IMR-90 (cell line): ENCODE measurements around the gene AXL. TPM values are rescaled to one million over a fixed set of nuclear protein-coding genes. Genes with fewer than 3 reads are reported as not detected.

Source experiments
- ATAC-seq: fragments of 200-7000 bp; cut with Tn5 transposase; 2 replicates; pipeline ENCODE4 v1.9.1; 2020; ENCODE audit warnings: low read depth, mild to moderate bottlenecking, moderate library complexity
- BruUV-seq: library from RNA; stranded (reverse); fragments of 400-500 nt; replicated peaks from 2 replicates; lab custom pipeline; 2021; lab: Mats Ljungman, UMichigan
- CTCF ChIA-PET: fragments of 300-600 bp; formaldehyde crosslinking; extraction: SDS; loops from one replicate; lab custom pipeline; 2021; ENCODE audit warnings: antibody characterized with exemption; lab: Yijun Ruan, JAX
- POLR2A ChIA-PET: fragments of 300-600 bp; sonication (Branson Sonifier 250); formaldehyde crosslinking; loops from one replicate; lab custom pipeline; 2022; ENCODE audit warnings: antibody characterized with exemption; ENCODE audit not compliant: unreplicated experiment; lab: Charles Lee
- DNase-seq: peaks from one replicate; pipeline ENCODE4 v3.0.0; 2013
- H2AFZ ChIP-seq: replicated peaks from 2 replicates; pipeline ENCODE3; 2013; ENCODE audit warnings: low read length, mild to moderate bottlenecking; ENCODE audit not compliant: poor library complexity
- H2AK5ac ChIP-seq: 2 replicates; pipeline ENCODE4 v1.6.1; 2013; ENCODE audit warnings: low read depth, low read length, inconsistent platforms
- H2AK9ac ChIP-seq: replicated peaks from 2 replicates; pipeline ENCODE3; 2013; ENCODE audit warnings: mild to moderate bottlenecking, low read depth, low read length, moderate library complexity; ENCODE audit not compliant: poor library complexity
- H2BK120ac ChIP-seq: 2 replicates; pipeline ENCODE4 v1.6.1; 2013; ENCODE audit warnings: low read depth, low read length, inconsistent platforms
- H2BK15ac ChIP-seq: 3 replicates; pipeline ENCODE4 v1.6.1; 2013; ENCODE audit warnings: low read depth, low read length, inconsistent platforms
- H2BK20ac ChIP-seq: 2 replicates; pipeline ENCODE4 v1.6.1; 2013; ENCODE audit warnings: low read depth, mild to moderate bottlenecking, inconsistent platforms, low read length, moderate library complexity
- H2BK5ac ChIP-seq: 2 replicates; pipeline ENCODE4 v1.6.1; 2013; ENCODE audit warnings: mild to moderate bottlenecking, low read depth, low read length, inconsistent platforms; ENCODE audit not compliant: poor library complexity, severe bottlenecking
- H3K14ac ChIP-seq: replicated peaks from 2 replicates; pipeline ENCODE4 v1.6.1; 2013; ENCODE audit warnings: low read depth, low read length, inconsistent platforms
- H3K18ac ChIP-seq: 2 replicates; pipeline ENCODE4 v1.6.1; 2013; ENCODE audit warnings: low read depth, low read length, control low read depth
- H3K23ac ChIP-seq: 2 replicates; pipeline ENCODE4 v1.6.1; 2013; ENCODE audit warnings: low read depth, low read length, inconsistent platforms
- H3K27ac ChIP-seq: 2 replicates; pipeline ENCODE4 v1.5.1; 2013; ENCODE audit warnings: mild to moderate bottlenecking, control low read depth, low read length; ENCODE audit not compliant: insufficient read depth
- H3K27me3 ChIP-seq: 2 replicates; pipeline ENCODE4 v1.6.1; 2013; ENCODE audit warnings: low read length; ENCODE audit not compliant: control insufficient read depth, insufficient read depth
- H3K36me3 ChIP-seq: 2 replicates; pipeline ENCODE4 v1.6.1; 2013; ENCODE audit warnings: low read length, mixed read lengths; ENCODE audit not compliant: control insufficient read depth, insufficient read depth
- H3K4ac ChIP-seq: 2 replicates; pipeline ENCODE4 v1.6.1; 2013; ENCODE audit warnings: low read depth, low read length, inconsistent platforms
- H3K4me1 ChIP-seq: 2 replicates; pipeline ENCODE4 v1.6.1; 2013; ENCODE audit warnings: low read length, mixed read lengths; ENCODE audit not compliant: control insufficient read depth, insufficient read depth
- H3K4me2 ChIP-seq: 2 replicates; pipeline ENCODE4 v1.6.1; 2013; ENCODE audit warnings: low read depth, mild to moderate bottlenecking, control low read depth, low read length, moderate library complexity
- H3K4me3 ChIP-seq: 2 replicates; pipeline ENCODE4 v1.5.1; 2013; ENCODE audit warnings: low read depth, mild to moderate bottlenecking, control low read depth, low read length, moderate library complexity; ENCODE audit not compliant: insufficient read depth
- H3K56ac ChIP-seq: 2 replicates; pipeline ENCODE4 v1.6.1; 2013; ENCODE audit warnings: low read length, inconsistent platforms; ENCODE audit not compliant: insufficient read depth; ENCODE audit errors: extremely low read depth
- H3K79me1 ChIP-seq, 2 experiments: 2 replicates each; pipeline ENCODE4 v1.6.1; 2013; ENCODE audit warnings: low read length in 2 of 2, inconsistent platforms in 1 of 2, low read depth in 1 of 2
- H3K9ac ChIP-seq: 2 replicates; pipeline ENCODE4 v1.6.1; 2013; ENCODE audit warnings: low read depth, low read length, control low read depth
- H3K9me1 ChIP-seq: 2 replicates; pipeline ENCODE4 v1.6.1; 2013; ENCODE audit warnings: low read length, inconsistent platforms; ENCODE audit not compliant: insufficient read depth
- H3K9me3 ChIP-seq: 2 replicates; pipeline ENCODE4 v1.6.1; 2013; ENCODE audit warnings: low read length; ENCODE audit not compliant: control insufficient read depth, insufficient read depth
- H4K20me1 ChIP-seq: 2 replicates; pipeline ENCODE4 v1.6.1; 2013; ENCODE audit warnings: low read length, inconsistent platforms; ENCODE audit not compliant: insufficient read depth
- H4K5ac ChIP-seq: 2 replicates; pipeline ENCODE4 v1.6.1; 2013; ENCODE audit warnings: mild to moderate bottlenecking, low read depth, low read length, control low read depth
- H4K8ac ChIP-seq, 2 experiments: 2 replicates each; pipeline ENCODE4 v1.6.1; 2013; ENCODE audit warnings: low read depth in 2 of 2, low read length in 2 of 2, control low read depth in 1 of 2, inconsistent platforms in 1 of 2
- H4K91ac ChIP-seq: 2 replicates; pipeline ENCODE4 v1.6.1; 2013; ENCODE audit warnings: low read depth, low read length, inconsistent platforms; ENCODE audit not compliant: insufficient read depth
- CEBPB ChIP-seq: IDR thresholded peaks from 2 replicates; pipeline ENCODE4 v1.6.1; 2012; ENCODE audit warnings: low read depth, low read length, improper control_type of control experiment
- MXI1 ChIP-seq: IDR thresholded peaks from 2 replicates; pipeline ENCODE4 v1.6.1; 2012; ENCODE audit warnings: low read depth, mild to moderate bottlenecking, low read length, moderate library complexity, borderline replicate concordance
- NFE2L2 ChIP-seq: fragments of 150-350 bp; IDR thresholded peaks from 2 replicates; pipeline ENCODE4 v1.6.1; 2016; ENCODE audit warnings: low read depth, mild to moderate bottlenecking, low read length
- WGBS, 2 experiments: methylation state at CpG; one replicate each; pipeline versions ENCODE4 v1.1.5 to v1.1.7; 2013; ENCODE audit warnings: missing lambda C conversion rate in 2 of 2; ENCODE audit not compliant: insufficient read length in 1 of 2; ENCODE audit errors: extremely low coverage in 2 of 2; 5-methylcytosine and 5-hydroxymethylcytosine counted together
- dilution Hi-C: fragments of 300-500 bp; cut with HindIII; formaldehyde crosslinking; loops from one replicate; pipeline ENCODE4 v1.14.3; 2018; ENCODE audit warnings: low sequenced_read_pairs; ENCODE audit not compliant: unreplicated experiment
- in situ Hi-C: fragments of 300-500 bp; cut with MboI; formaldehyde crosslinking; loops from 3 replicates; pipeline ENCODE4 v1.14.3; 2019; ENCODE audit warnings: low sequenced_read_pairs, inconsistent platforms, mixed read lengths
- intact Hi-C: fragments of 100-400 bp; cut with micrococcal nuclease; formaldehyde crosslinking; loops from 2 replicates; pipeline ENCODE4 v1.10.0; 2022
- polyA plus RNA-seq, 3 experiments: library from polyadenylated mRNA; depleted of rRNA; stranded (reverse); fragments of >200 nt; gene quantifications; 2 replicates each; pipeline ENCODE4 v1.2.3, GENCODE V29; 2012; ENCODE audit warnings: low replicate concordance in 1 of 3
- total RNA-seq: library from RNA; depleted of rRNA; stranded (reverse); fragments of >200 nt; gene quantifications from 2 replicates; pipeline ENCODE4 v1.2.3, GENCODE V29; 2012
- TF ChIP-seq, protein P1 (sequence below): conservative IDR thresholded peaks from 2 replicates; pipeline ENCODE4 v1.5.1; 2012; ENCODE audit warnings: mild to moderate bottlenecking, low read depth, low read length, improper control_type of control experiment

The AXL gene
- total and polyA plus RNA-seq, 2 of the 4 experiments (the other 2 are of a cell fraction), result 212 to 466 TPM

DNA sequence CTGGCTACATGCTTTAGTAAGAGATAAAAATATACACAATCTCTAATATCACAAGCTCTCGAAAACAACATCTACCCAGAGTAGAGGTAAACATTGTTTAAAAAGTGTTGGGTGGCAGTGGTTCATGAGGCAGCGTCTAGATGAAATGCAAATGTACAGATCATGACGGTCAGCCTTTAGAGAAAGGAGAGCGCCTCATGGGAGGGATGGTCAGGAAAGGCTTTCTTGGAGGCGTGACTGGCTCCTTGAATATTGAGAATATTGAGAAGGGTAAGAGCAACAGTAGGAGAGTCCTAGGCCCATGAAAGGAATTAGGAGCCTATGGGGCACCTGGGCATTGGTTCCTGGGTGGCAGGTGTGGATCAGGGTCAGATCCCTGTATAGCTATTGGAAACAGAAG, 55.8 kb downstream of the AXL start:
- in situ Hi-C loops, result loop anchor here (25.0 kb wide), 1 partner anchor 613 kb away; no protein-coding TSS in a partner anchor

More for the DNA sequence above, 55.8 kb downstream of the AXL start:
- peaks cover 85% of the 10 kb centered on the region for H3K36me3 ChIP-seq
- intact Hi-C loops, result no loop called here
- no peak overlapping the region for H2BK15ac ChIP-seq
- H3K14ac ChIP-seq, result no peak overlapping the region
- no peak overlapping the region for H3K56ac ChIP-seq
- dilution Hi-C loops, result no loop called here
- ATAC-seq (no peak), DNase-seq (no peak)
- CTCF ChIA-PET, result interaction anchor here (1.0 kb wide), 1 partner anchor 11 kb away, joined by 3 read pairs; no protein-coding TSS in a partner anchor
- BruUV-seq, result no TSS peak
- H3K4me1 ChIP-seq, result no peaks in the 10 kb centered on the region
- H4K91ac ChIP-seq, result no peak overlapping the region
- H3K4ac ChIP-seq, result no peak overlapping the region
- H4K8ac ChIP-seq, result no peak overlapping the region
- no peak overlapping the region for H2AK5ac ChIP-seq
- no peak overlapping the region for H3K18ac ChIP-seq
- no peak overlapping the region for H2BK120ac ChIP-seq
- H4K20me1 ChIP-seq, result peaks cover 17% of the 10 kb centered on the region
- no peak overlapping the region for H2BK20ac ChIP-seq
- no peak overlapping the region for H3K23ac ChIP-seq
- H3K27ac ChIP-seq, result no peak overlapping the region
- peaks cover 49 to 64% of the 10 kb centered on the region in 2 experiments for H3K79me1 ChIP-seq
- POLR2A ChIA-PET, result no interaction called here
- H3K27me3 ChIP-seq, result no peaks in the 10 kb centered on the region
- no peak overlapping the region for H2BK5ac ChIP-seq
- H3K9me1 ChIP-seq, result no peaks in the 10 kb centered on the region
- no peak overlapping the region for H3K4me3 ChIP-seq
- H3K4me2 ChIP-seq, result no peak overlapping the region
- H2AK9ac ChIP-seq, result no peak overlapping the region
- H3K9me3 ChIP-seq, result no peaks in the 10 kb centered on the region
- no peak for TF ChIP-seq CEBPB
- TF ChIP-seq, protein P1, sequence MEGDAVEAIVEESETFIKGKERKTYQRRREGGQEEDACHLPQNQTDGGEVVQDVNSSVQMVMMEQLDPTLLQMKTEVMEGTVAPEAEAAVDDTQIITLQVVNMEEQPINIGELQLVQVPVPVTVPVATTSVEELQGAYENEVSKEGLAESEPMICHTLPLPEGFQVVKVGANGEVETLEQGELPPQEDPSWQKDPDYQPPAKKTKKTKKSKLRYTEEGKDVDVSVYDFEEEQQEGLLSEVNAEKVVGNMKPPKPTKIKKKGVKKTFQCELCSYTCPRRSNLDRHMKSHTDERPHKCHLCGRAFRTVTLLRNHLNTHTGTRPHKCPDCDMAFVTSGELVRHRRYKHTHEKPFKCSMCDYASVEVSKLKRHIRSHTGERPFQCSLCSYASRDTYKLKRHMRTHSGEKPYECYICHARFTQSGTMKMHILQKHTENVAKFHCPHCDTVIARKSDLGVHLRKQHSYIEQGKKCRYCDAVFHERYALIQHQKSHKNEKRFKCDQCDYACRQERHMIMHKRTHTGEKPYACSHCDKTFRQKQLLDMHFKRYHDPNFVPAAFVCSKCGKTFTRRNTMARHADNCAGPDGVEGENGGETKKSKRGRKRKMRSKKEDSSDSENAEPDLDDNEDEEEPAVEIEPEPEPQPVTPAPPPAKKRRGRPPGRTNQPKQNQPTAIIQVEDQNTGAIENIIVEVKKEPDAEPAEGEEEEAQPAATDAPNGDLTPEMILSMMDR, result no peak
- TF ChIP-seq NFE2L2, result no peak
- TF ChIP-seq MXI1, result no peak
- H2AFZ ChIP-seq, result no peak overlapping the region
- 93% methylated on average over 3 of the region's 5 CpGs; no CpG with 5 or more reads in 1 of the 2 experiments for WGBS, 2 experiments
- no peak overlapping the region for H4K5ac ChIP-seq
- no peak overlapping the region for H3K9ac ChIP-seq
